Measurements from ENCODE around the gene PSKH1.

GRCh38 chr16:67874372-67874771 is 18.7 kb upstream of the PSKH1 start:
- TF ChIP-seq CTCF (IDR thresholded peaks at IDR 0.05) = no peak
- no peak for TF ChIP-seq POLR2A (IDR thresholded peaks at IDR 0.05)

All from testis (tissue), 2 donors.